ENCODE results near the gene DPYD. TPM values are rescaled to one million over a fixed set of nuclear protein-coding genes. Genes with fewer than 3 reads are reported as not detected.

DPYD gene
- total RNA-seq, 1 experiment from 2014 or later: 0.46 TPM

GRCh38 chr1:97893844-97894243 lies 27.0 kb downstream of the DPYD start:
- Mint-ChIP-seq H3K9me3 (peaks cover 10% of the 10 kb centered on the region), H3K4me3 (no peak overlapping the region), H3K27me3 (ENCODE audit: low read depth) (no peaks in the 10 kb centered on the region; the same call in 1 of the 2 replicates), H3K27ac (no peak overlapping the region), H3K4me1 (no peaks in the 10 kb centered on the region), H3K36me3 (no peaks in the 10 kb centered on the region)
- POLR2A ChIA-PET: no interaction called here
- ATAC-seq (no peak), DNase-seq (ENCODE audit: low spot score) (no peak)
- CTCF ChIA-PET: no interaction called here
- TF ChIP-seq PREB (CRISPR knock-in tag; IDR thresholded peaks at IDR 0.05; ENCODE audit: borderline replicate concordance) (no peak), CREB1 (CRISPR knock-in tag; IDR thresholded peaks at IDR 0.05) (no peak), STAT6 (CRISPR knock-in tag; conservative IDR thresholded peaks at IDR 0.05; ENCODE audit: low read depth) (no peak), E2F5 (CRISPR knock-in tag; IDR thresholded peaks at IDR 0.05) (no peak), E2F4 (CRISPR knock-in tag; IDR thresholded peaks at IDR 0.05; ENCODE audit: borderline replicate concordance, low read depth) (no peak), USF1 (CRISPR knock-in tag; IDR thresholded peaks at IDR 0.05) (no peak), ATF2 (CRISPR knock-in tag; IDR thresholded peaks at IDR 0.05; ENCODE audit: borderline replicate concordance, low read depth) (no peak), ZMAT4 (CRISPR knock-in tag; IDR thresholded peaks at IDR 0.05) (no peak), NR1H2 (CRISPR knock-in tag; IDR thresholded peaks at IDR 0.05) (no peak)

- POLR2A ChIA-PET: interaction anchor here (0.5 kb wide), 1 partner anchor 1320 kb away, joined by 4 read pairs; no protein-coding TSS in a partner anchor
- Mint-ChIP-seq H3K9me3 (peaks cover 14% of the 10 kb centered on the region; the same call in 1 of the 2 replicates), H3K4me3 (no peak overlapping the region), H3K27me3 (ENCODE audit: low read depth) (no peaks in the 10 kb centered on the region; the same call in 1 of the 2 replicates), H3K27ac (no peak overlapping the region), H3K36me3 (no peaks in the 10 kb centered on the region), H3K4me1 (no peaks in the 10 kb centered on the region)
- no peak for ATAC-seq
- no peak for DNase-seq (ENCODE audit: low spot score)
- CTCF ChIA-PET: no interaction called here
- no peak for TF ChIP-seq JAZF1 (CRISPR knock-in tag; IDR thresholded peaks at IDR 0.05)
- no peak for TF ChIP-seq USF1 (CRISPR knock-in tag; IDR thresholded peaks at IDR 0.05)
- no peak for TF ChIP-seq FOXP1 (CRISPR knock-in tag; IDR thresholded peaks at IDR 0.05; ENCODE audit: borderline replicate concordance)
- no peak for TF ChIP-seq ZNF396 (CRISPR knock-in tag; IDR thresholded peaks at IDR 0.05; ENCODE audit: borderline replicate concordance)
- TF ChIP-seq NFE2L1 (CRISPR knock-in tag; IDR thresholded peaks at IDR 0.05): no peak
- TF ChIP-seq RORB (CRISPR knock-in tag; IDR thresholded peaks at IDR 0.05): no peak
- TF ChIP-seq HMGA2 (CRISPR knock-in tag; IDR thresholded peaks at IDR 0.05): no peak
- no peak for TF ChIP-seq ARID4B (CRISPR knock-in tag; IDR thresholded peaks at IDR 0.05; ENCODE audit: borderline replicate concordance)
- TF ChIP-seq ZBTB43 (CRISPR knock-in tag; IDR thresholded peaks at IDR 0.05): no peak
These were observed 34.6 kb downstream of the DPYD start for GRCh38 chr1:97886199-97886598.

Measured in WTC11 (cell line).